Sigmoid colon (tissue), 7 donors: ENCODE measurements around the gene DCP1A. TPM values are rescaled to one million over a fixed set of nuclear protein-coding genes. Genes with fewer than 3 reads are reported as not detected.
"Not testable (repeated sequence)": the region's sequence is repeated elsewhere in the genome, so short reads cannot be mapped to it uniquely, and the experiment has no call there.

Experiments used
- DNase-seq: peaks from one replicate; pipeline ENCODE4 v3.0.0-alpha.2; 2019
- H3K27ac ChIP-seq, 4 donors: fragments of 200-600 bp; sonication (generic); one replicate each; pipeline ENCODE4 v1.5.1; 2016 to 2019; ENCODE audit warnings: mild to moderate bottlenecking in 1 of 4
- H3K27me3 ChIP-seq, 3 donors: fragments of 200-600 bp; sonication (generic); one replicate each; pipeline ENCODE4 v1.5.1; 2019; ENCODE audit warnings: mild to moderate bottlenecking in 1 of 3
- H3K36me3 ChIP-seq, 4 donors: fragments of 200-600 bp; sonication (generic); one replicate each; pipeline ENCODE4 v1.5.1; 2016 to 2019
- H3K4me1 ChIP-seq, 4 donors: fragments of 200-600 bp; sonication (generic); one replicate each; pipeline ENCODE4 v1.5.1; 2017 to 2019
- H3K4me3 ChIP-seq, 4 donors: fragments of 200-600 bp; sonication (generic); one replicate each; pipeline ENCODE4 v1.5.1; 2017 to 2019; ENCODE audit warnings: mild to moderate bottlenecking in 2 of 4, moderate library complexity in 1 of 4
- H3K9me3 ChIP-seq, 4 donors: fragments of 200-600 bp in 3 of 4; sonication (generic) in 3 of 4; one replicate each; pipeline versions ENCODE4 v1.5.1 to v1.6.1; 2013 to 2019
- EP300 ChIP-seq, 4 donors: sonication (generic); formaldehyde crosslinking; IDR thresholded peaks; one replicate each; pipeline ENCODE4 v1.6.1; 2017; ENCODE audit warnings: antibody characterized with exemption in 4 of 4
- POLR2A ChIP-seq, 2 donors: fragments of 450-650 bp; IDR thresholded peaks; one replicate each; pipeline ENCODE4 v1.6.1; 2016; ENCODE audit warnings: antibody characterized with exemption in 2 of 2, mild to moderate bottlenecking in 2 of 2, moderate library complexity in 2 of 2
- POLR2AphosphoS5 ChIP-seq, 4 donors: sonication (generic); formaldehyde crosslinking; IDR thresholded peaks; one replicate each; pipeline ENCODE4 v1.6.1; 2017; ENCODE audit warnings: antibody characterized with exemption in 4 of 4
- WGBS, 2 donors: extraction: QIAGEN DNeasy Blood & Tissue Kit; methylation state at CpG; one replicate each; pipeline ENCODE4 v1.1.7; 2013; 5-methylcytosine and 5-hydroxymethylcytosine counted together
- intact Hi-C: fragments of 100-400 bp; cut with DNase I; formaldehyde crosslinking; loops from one replicate; pipeline ENCODE4 v1.15.1; 2023
- polyA plus RNA-seq, 3 donors: library from polyadenylated mRNA; stranded (reverse); fragments of 200-250 nt; gene quantifications; one replicate each; pipeline ENCODE4 v1.2.3, GENCODE V29; 2013
- total RNA-seq, 4 donors: library from RNA; depleted of rRNA; stranded (reverse); fragments of >200 nt; gene quantifications; one replicate each; pipeline ENCODE4 v1.1.0, GENCODE V29; 2016
- TF ChIP-seq, protein P1 (sequence below), 4 experiments: fragments of 450-650 bp in 3 of 4; fragments of 200-600 bp in 1 of 4; IDR thresholded peaks; one replicate each; pipeline ENCODE4 v1.5.1; 2016 to 2019; ENCODE audit warnings: antibody characterized with exemption in 4 of 4, mild to moderate bottlenecking in 3 of 4, moderate library complexity in 2 of 4
- donor health status: healthy with polysubstance abuse.
- donor health status: Bipolar disorder and iron deficiency.
- donor health status: healthy.

Gene DCP1A
- total and polyA plus RNA-seq, 7 donors, result 4.8 to 32.7 (median 21.0) TPM

DNA sequence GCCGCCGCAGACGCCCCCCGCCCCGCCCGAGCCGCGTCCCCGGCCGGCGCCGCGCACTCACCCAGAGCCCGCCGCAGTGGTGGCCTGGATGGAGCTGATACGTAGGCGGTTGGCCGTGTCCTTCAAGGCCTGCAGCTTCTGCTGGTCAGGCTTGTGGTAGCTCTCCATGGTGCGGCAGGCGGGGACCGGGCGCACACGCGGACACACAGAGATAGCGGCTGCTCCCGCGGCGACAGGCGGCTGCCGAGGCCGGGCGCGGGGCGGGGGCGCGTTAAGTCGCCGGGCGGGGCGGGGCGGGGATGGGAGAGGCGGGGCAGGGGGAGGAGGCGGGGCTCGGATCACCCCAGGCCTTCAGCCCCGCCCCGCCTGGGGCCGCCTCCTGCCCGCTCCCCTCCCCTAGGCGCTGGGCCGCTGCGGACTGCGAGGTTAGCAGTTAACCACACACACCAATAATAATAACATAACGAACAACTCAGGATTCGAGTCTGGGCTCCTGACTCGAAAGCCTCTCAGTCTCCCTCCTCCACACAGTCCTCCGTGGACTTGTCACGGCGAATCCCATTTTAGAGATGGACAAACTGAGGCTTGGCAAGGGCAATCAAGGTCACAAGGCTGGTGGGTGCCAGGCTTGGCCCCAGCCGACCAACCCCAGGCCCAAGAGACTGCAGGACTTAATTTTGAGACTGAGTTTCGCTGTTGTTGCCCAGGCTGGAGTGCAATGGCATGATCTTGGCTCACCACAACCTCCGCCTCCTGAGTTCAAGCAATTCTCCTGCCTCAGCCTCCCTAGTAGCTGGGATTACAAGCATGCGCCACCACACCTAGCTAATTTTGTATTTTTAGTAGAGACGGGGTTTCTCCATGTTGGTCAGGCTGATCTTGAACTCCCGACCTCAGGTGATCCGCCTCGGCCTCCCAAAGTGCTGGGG is 91.3 kb downstream of the DCP1A start, which contains the start of gene TKT:
Gene TKT, minus strand, starts transcription at position 248 of the 929 bp plus-strand sequence. Its CDS starts 80 bp downstream, at position 168.
- intact Hi-C loops, result no loop called here
- DNase-seq, result peak; percentile 93
- TF ChIP-seq POLR2A (IDR thresholded peaks at IDR 0.05) (peak in 1 of 2 donors; percentile 37), POLR2AphosphoS5 (IDR thresholded peaks at IDR 0.05) (peak; percentile 79 to 95 (median 93)), EP300 (IDR thresholded peaks at IDR 0.05) (no peak)
- TF ChIP-seq, protein P1, sequence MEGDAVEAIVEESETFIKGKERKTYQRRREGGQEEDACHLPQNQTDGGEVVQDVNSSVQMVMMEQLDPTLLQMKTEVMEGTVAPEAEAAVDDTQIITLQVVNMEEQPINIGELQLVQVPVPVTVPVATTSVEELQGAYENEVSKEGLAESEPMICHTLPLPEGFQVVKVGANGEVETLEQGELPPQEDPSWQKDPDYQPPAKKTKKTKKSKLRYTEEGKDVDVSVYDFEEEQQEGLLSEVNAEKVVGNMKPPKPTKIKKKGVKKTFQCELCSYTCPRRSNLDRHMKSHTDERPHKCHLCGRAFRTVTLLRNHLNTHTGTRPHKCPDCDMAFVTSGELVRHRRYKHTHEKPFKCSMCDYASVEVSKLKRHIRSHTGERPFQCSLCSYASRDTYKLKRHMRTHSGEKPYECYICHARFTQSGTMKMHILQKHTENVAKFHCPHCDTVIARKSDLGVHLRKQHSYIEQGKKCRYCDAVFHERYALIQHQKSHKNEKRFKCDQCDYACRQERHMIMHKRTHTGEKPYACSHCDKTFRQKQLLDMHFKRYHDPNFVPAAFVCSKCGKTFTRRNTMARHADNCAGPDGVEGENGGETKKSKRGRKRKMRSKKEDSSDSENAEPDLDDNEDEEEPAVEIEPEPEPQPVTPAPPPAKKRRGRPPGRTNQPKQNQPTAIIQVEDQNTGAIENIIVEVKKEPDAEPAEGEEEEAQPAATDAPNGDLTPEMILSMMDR (IDR thresholded peaks at IDR 0.05), result no peak
- Histone ChIP-seq H3K36me3 (no peaks in the 10 kb centered on the region), H3K27ac (peak within 1 kb of the TSS; percentile 86 to 94 (median 90)), H3K27me3 (no peaks in the 10 kb centered on the region), H3K4me1 (peaks cover 0 to 42% (median 40%) of the 10 kb centered on the region in 4 donors), H3K4me3 (peak within 1 kb of the TSS; percentile 83 to 94 (median 86)), H3K9me3 (no peaks in the 10 kb centered on the region)
- 12 to 13% methylated on average over 66 of the region's 66 CpGs for WGBS, 2 donors

DNA sequence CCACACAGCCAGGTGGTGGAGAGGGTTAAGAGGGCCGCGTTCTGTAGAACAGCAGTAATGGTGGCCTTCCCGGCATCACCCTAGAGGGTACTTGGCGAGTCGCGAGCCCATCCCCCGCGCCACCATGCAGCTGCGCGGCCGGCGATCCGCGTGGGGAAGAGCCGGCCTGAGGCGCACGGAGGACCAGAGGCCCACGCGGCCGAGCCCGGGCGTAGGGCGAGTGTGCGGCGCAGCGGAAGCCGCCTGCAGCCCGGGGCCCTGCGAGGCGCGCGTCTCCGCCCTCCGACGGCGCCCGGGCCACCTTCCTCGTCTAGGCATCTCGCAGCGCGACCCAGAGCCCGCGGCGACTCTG is 91.9 kb downstream of the DCP1A start:
- intact Hi-C loops, result no loop called here
- no peak for DNase-seq
- Histone ChIP-seq H3K4me1 (peaks cover 0 to 49% (median 46%) of the 10 kb centered on the region in 4 donors), H3K9me3 (no peaks in the 10 kb centered on the region), H3K27me3 (no peaks in the 10 kb centered on the region), H3K36me3 (no peaks in the 10 kb centered on the region), H3K4me3 (peak overlapping the region; percentile 83 to 94 (median 86)), H3K27ac (peak overlapping the region; percentile 86 to 94 (median 90))
- WGBS, 2 donors, result 0% methylated on average over 44 of the region's 44 CpGs
- TF ChIP-seq EP300 (IDR thresholded peaks at IDR 0.05) (no peak), POLR2A (IDR thresholded peaks at IDR 0.05) (no peak), POLR2AphosphoS5 (IDR thresholded peaks at IDR 0.05) (no peak)
- TF ChIP-seq, protein P1 (IDR thresholded peaks at IDR 0.05), result no peak

DNA sequence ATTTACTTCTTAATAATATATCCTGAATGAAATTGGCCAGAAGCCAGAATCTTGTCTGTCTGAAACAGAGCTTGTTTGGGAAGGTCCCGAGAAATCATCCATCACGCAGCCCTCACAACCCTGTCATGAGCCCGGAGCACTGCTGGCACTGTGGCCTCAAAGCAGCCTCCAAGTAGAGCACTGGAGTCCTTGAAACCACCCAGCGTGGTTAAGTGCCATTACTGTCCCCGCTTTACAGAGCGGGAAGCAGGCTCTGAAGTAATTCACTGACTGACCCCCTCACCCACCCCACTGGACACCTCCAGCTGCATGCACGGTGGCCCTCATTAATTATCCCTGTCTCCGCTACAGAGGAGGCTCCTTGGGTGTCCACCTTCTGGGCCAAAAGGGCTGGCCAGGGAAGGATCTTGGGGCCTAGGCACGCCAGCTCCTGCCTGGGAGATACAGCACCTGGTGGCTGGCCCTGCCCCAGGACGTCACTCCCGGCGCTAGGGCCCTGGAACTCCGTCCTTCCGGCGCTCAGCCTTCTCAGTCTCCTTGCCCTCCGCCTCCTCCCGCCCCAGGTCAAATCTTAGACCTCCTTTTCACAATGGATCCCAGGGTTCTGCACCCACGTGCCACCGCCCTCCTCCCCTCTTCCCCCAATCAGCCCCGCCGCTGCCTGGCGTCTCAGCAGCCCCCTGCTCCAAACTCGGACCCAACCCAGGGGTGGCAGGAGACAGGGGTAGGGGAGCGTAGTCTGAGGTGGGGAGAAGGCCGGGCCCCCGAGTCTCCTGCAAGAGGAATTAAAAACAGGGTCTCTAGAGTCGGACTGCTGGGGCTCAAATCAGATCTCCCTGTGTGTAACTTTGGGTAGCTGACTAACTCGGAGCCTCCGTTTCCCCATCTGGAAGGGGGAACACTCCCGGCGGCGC is 92.6 kb downstream of the DCP1A start:
- Histone ChIP-seq H3K27me3 (no peaks in the 10 kb centered on the region), H3K4me3 (peak overlapping the region; percentile 83 to 94 (median 86)), H3K4me1 (peaks cover 0 to 55% (median 52%) of the 10 kb centered on the region in 4 donors), H3K27ac (peak overlapping the region; percentile 86 to 94 (median 90)), H3K36me3 (no peaks in the 10 kb centered on the region), H3K9me3 (no peaks in the 10 kb centered on the region)
- peak; percentile 88 for DNase-seq
- WGBS, 2 donors, result 1 to 2% methylated on average over 32 of the region's 32 CpGs
- TF ChIP-seq, protein P1 (IDR thresholded peaks at IDR 0.05), result no peak
- peak in 1 of 2 donors; percentile 16 for TF ChIP-seq POLR2A (IDR thresholded peaks at IDR 0.05)
- intact Hi-C loops, result no loop called here

DNA sequence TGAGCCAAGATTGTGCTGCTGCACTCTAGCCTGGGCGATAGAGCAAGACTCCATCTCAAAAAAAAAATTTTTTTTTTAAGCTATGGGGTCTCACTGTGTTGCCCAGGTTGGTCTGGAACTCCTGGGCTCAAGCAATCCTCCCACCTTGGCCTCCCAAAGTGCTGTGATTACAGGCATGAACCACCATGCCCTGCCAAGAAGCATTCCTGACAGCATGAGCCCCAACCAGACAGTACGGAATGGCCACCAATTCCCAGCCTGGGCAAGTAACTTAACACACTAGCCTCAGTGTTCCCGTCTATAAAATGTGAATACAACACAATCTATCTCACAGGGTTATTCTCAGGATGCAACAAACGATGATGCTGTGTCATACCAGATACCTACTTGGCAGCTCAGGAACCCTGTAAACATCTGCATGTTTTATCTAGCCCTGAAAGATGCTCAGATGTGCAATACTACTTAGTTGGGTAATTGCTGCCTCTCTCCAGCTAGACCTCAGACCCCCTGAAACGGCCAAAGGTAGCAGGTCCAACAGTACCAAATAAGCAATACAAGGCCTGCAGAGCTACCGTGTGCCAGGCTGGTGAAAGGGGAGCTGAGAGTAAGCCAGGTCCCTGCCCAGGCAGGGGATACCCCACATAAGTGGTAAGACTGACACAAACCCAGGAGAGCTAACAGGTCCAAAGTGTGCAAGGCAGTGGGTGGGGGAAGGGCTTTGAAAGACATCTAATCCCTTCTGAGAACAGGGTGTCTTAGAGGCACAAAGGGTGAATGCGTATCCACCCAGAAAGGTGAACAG is 93.4 kb downstream of the DCP1A start:
- peak overlapping the region; percentile 86 to 94 (median 90) for H3K27ac ChIP-seq
- no peak for DNase-seq
- TF ChIP-seq EP300 (IDR thresholded peaks at IDR 0.05) (no peak), POLR2A (IDR thresholded peaks at IDR 0.05) (no peak), POLR2AphosphoS5 (IDR thresholded peaks at IDR 0.05) (no peak)

DNA sequence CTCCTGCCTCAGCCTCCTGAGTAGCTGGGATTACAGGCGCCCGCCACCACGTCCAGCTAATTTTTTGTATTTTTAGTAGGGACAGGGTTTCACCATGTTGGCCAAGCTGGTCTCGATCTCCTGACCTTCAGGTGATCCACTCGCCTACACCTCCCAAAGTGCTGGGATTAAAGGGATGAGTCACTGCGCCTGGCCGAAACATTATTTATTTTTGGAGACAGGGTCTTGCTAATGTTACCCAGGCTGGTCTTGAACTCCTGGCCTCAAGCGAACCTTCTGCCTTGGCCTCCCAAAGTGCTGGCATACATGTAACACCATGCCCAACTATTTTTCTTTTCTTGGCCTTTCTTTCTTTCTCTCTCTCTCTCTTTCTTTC is 94.4 kb downstream of the DCP1A start:
- H3K4me1 ChIP-seq, result peaks cover 0 to 73% (median 62%) of the 10 kb centered on the region in 4 donors
- H3K9me3 ChIP-seq, intact Hi-C loops, H3K36me3 ChIP-seq, DNase-seq, H3K27me3 ChIP-seq: not testable (repeated sequence)
- H3K27ac ChIP-seq, result peak overlapping the region; percentile 8 to 88 (median 31)
- peak overlapping the region in 3 of 4 donors; percentile 83 to 94 (median 86) for H3K4me3 ChIP-seq
- 90 to 92% methylated on average over 8 of the region's 8 CpGs for WGBS, 2 donors

More for the DNA sequence above, 93.4 kb downstream of the DCP1A start:
- Histone ChIP-seq H3K36me3 (no peaks in the 10 kb centered on the region), H3K4me3 (peak overlapping the region; percentile 83 to 94 (median 86)), H3K9me3 (no peaks in the 10 kb centered on the region), H3K27me3 (no peaks in the 10 kb centered on the region), H3K4me1 (peaks cover 0 to 63% (median 57%) of the 10 kb centered on the region in 4 donors)
- intact Hi-C loops, result no loop called here
- 50 to 62% methylated on average over 7 of the region's 7 CpGs for WGBS, 2 donors
